Measurements from ENCODE around the gene DTNBP1.

The DTNBP1 gene

GRCh38 chr6:15534974-15535373, 127.9 kb downstream of the DTNBP1 start:
- FAIRE-seq, result no peak
- no peak for DNase-seq (ENCODE audit: low spot score)

- FAIRE-seq, result no peak
Observed at GRCh38 chr6:15533379-15534026, 129.3 kb downstream of the DTNBP1 start.

GRCh38 chr6:15531973-15532372, 130.9 kb downstream of the DTNBP1 start:
- DNase-seq (ENCODE audit: low spot score) (no peak), FAIRE-seq (no peak)

More at GRCh38 chr6:15533379-15534026, 129.3 kb downstream of the DTNBP1 start:
- DNase-seq (ENCODE audit: low spot score), result no peak

GRCh38 chr6:15530411-15530810, 132.4 kb downstream of the DTNBP1 start:
- DNase-seq (ENCODE audit: low spot score) (no peak), FAIRE-seq (no peak)

GRCh38 chr6:15528870-15529269, 134.0 kb downstream of the DTNBP1 start:
- FAIRE-seq (no peak), DNase-seq (ENCODE audit: low spot score) (no peak)

GRCh38 chr6:15527838-15528617, 134.8 kb downstream of the DTNBP1 start:
- DNase-seq (ENCODE audit: low spot score), result no peak
- FAIRE-seq, result no peak

- no peak for DNase-seq (ENCODE audit: low spot score)
- no peak for FAIRE-seq
Observed at GRCh38 chr6:15526212-15526701, 136.6 kb downstream of the DTNBP1 start.

- DNase-seq (ENCODE audit: low spot score) (no peak), FAIRE-seq (no peak)
Observed at GRCh38 chr6:15524861-15525401, 137.9 kb downstream of the DTNBP1 start.

GRCh38 chr6:15523679-15524630, 138.9 kb downstream of the DTNBP1 start:
- FAIRE-seq, result no peak
- no peak for DNase-seq (ENCODE audit: low spot score)

- FAIRE-seq, result no peak
- DNase-seq (ENCODE audit: low spot score), result no peak
Observed at GRCh38 chr6:15522856-15523529, 139.8 kb downstream of the DTNBP1 start.

GRCh38 chr6:15522427-15522826, 140.4 kb downstream of the DTNBP1 start:
- no peak for DNase-seq (ENCODE audit: low spot score)

GRCh38 chr6:15522026-15522425, 140.8 kb downstream of the DTNBP1 start:
- DNase-seq (ENCODE audit: low spot score) (no peak), FAIRE-seq (no peak)

More at GRCh38 chr6:15522427-15522826, 140.4 kb downstream of the DTNBP1 start:
- no peak for FAIRE-seq

GRCh38 chr6:15521582-15521981, 141.2 kb downstream of the DTNBP1 start:
- no peak for DNase-seq (ENCODE audit: low spot score)
- no peak for FAIRE-seq

- no peak for FAIRE-seq
- DNase-seq (ENCODE audit: low spot score), result no peak
Observed at GRCh38 chr6:15520626-15521203, 142.1 kb downstream of the DTNBP1 start.

GRCh38 chr6:15519681-15520080, 143.1 kb downstream of the DTNBP1 start:
- DNase-seq (ENCODE audit: low spot score) (no peak), FAIRE-seq (no peak)

GRCh38 chr6:15518878-15519277, 143.9 kb downstream of the DTNBP1 start:
- DNase-seq (ENCODE audit: low spot score) (no peak), FAIRE-seq (no peak)

GRCh38 chr6:15518057-15518456, 144.8 kb downstream of the DTNBP1 start:
- FAIRE-seq (no peak), DNase-seq (ENCODE audit: low spot score) (no peak)

GRCh38 chr6:15517600-15517999, 145.2 kb downstream of the DTNBP1 start:
- no peak for DNase-seq (ENCODE audit: low spot score)
- FAIRE-seq, result no peak

GRCh38 chr6:15516923-15517560, 145.8 kb downstream of the DTNBP1 start:
- FAIRE-seq, result no peak
- no peak for DNase-seq (ENCODE audit: low spot score)

- DNase-seq (ENCODE audit: low spot score) (no peak), FAIRE-seq (no peak)
Observed at GRCh38 chr6:15516378-15516777, 146.4 kb downstream of the DTNBP1 start.

All from urothelium cell line (cell line).